HL-60 (cell line): ENCODE data around the gene LRRC3.

Experiments
- GABPA ChIP-seq: IDR thresholded peaks from 2 replicates; pipeline ENCODE4 v1.6.1; 2012; ENCODE audit warnings: low read depth
- POLR2AphosphoS5 ChIP-seq: IDR thresholded peaks from 2 replicates; pipeline ENCODE4 v1.6.1; 2012; ENCODE audit warnings: low read depth
- TF ChIP-seq, protein P1 (sequence below): IDR thresholded peaks from one replicate; pipeline ENCODE4 v1.5.1; 2011; ENCODE audit warnings: low read length, control low read depth, inconsistent platforms; ENCODE audit not compliant: insufficient read depth

GRCh38 chr21:44441041-44441400 lies 14.3 kb upstream of the LRRC3 start:
- TF ChIP-seq, protein P1, sequence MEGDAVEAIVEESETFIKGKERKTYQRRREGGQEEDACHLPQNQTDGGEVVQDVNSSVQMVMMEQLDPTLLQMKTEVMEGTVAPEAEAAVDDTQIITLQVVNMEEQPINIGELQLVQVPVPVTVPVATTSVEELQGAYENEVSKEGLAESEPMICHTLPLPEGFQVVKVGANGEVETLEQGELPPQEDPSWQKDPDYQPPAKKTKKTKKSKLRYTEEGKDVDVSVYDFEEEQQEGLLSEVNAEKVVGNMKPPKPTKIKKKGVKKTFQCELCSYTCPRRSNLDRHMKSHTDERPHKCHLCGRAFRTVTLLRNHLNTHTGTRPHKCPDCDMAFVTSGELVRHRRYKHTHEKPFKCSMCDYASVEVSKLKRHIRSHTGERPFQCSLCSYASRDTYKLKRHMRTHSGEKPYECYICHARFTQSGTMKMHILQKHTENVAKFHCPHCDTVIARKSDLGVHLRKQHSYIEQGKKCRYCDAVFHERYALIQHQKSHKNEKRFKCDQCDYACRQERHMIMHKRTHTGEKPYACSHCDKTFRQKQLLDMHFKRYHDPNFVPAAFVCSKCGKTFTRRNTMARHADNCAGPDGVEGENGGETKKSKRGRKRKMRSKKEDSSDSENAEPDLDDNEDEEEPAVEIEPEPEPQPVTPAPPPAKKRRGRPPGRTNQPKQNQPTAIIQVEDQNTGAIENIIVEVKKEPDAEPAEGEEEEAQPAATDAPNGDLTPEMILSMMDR = no peak
- no peak for TF ChIP-seq POLR2AphosphoS5
- TF ChIP-seq GABPA = no peak
